Measurements from ENCODE around the gene WDR48. TPM values are rescaled to one million over a fixed set of nuclear protein-coding genes. Genes with fewer than 3 reads are reported as not detected.
"Not testable (repeated sequence)": the region's sequence is repeated elsewhere in the genome, so short reads cannot be mapped to it uniquely, and the experiment has no call there.

Gene WDR48
- total RNA-seq, 2 experiments from 2014 or later, result 33.2 to 34.7 TPM

- no peaks in the 10 kb centered on the region for H3K27me3 Mint-ChIP-seq
- DNase-seq, result no peak
- peaks cover 57% of the 10 kb centered on the region for H3K4me1 Mint-ChIP-seq (ENCODE audit: low read depth)
- ATAC-seq, result no peak
- CTCF ChIA-PET, result interaction anchor here (1.4 kb wide), 1 partner anchor 9 kb away, joined by 3 read pairs; no protein-coding TSS in a partner anchor
- peaks cover 4% of the 10 kb centered on the region for H3K36me3 Mint-ChIP-seq (ENCODE audit: low read depth)
- H3K4me3 Mint-ChIP-seq, result no peak overlapping the region
- TF ChIP-seq CTCF (IDR thresholded peaks at IDR 0.05), result no peak
- peaks cover 2% of the 10 kb centered on the region for H3K9me3 Mint-ChIP-seq
- intact Hi-C loops (cut with micrococcal nuclease), result no loop called here
- POLR2A ChIA-PET, result interaction anchor here (1.2 kb wide), 1 partner anchor 9 kb away, joined by 3 read pairs; no protein-coding TSS in a partner anchor
- peak overlapping the region; percentile 38 for H3K27ac Mint-ChIP-seq
These were observed 4.3 kb downstream of the WDR48 start for GRCh38 chr3:39056151-39056550.

GRCh38 chr3:39061228-39061627, 9.4 kb downstream of the WDR48 start:
- H3K9me3 Mint-ChIP-seq; H3K4me3 Mint-ChIP-seq; POLR2A ChIA-PET; H3K27me3 Mint-ChIP-seq; DNase-seq; intact Hi-C loops (cut with micrococcal nuclease); ATAC-seq; CTCF ChIA-PET; H3K27ac Mint-ChIP-seq: not testable (repeated sequence)
- peaks cover 45% of the 10 kb centered on the region for H3K4me1 Mint-ChIP-seq (ENCODE audit: low read depth)
- peaks cover 20% of the 10 kb centered on the region for H3K36me3 Mint-ChIP-seq (ENCODE audit: low read depth)

GRCh38 chr3:39062180-39062579, 10.4 kb downstream of the WDR48 start:
- CTCF ChIA-PET, result interaction anchor here (2.0 kb wide), 1 partner anchor 226 kb away, joined by 4 read pairs; no protein-coding TSS in a partner anchor
- POLR2A ChIA-PET, result interaction anchor here (1.1 kb wide), 1 partner anchor 10 kb away, joined by 3 read pairs; no protein-coding TSS in a partner anchor
- no peak for TF ChIP-seq CTCF (IDR thresholded peaks at IDR 0.05)
- Mint-ChIP-seq H3K9me3 (peaks cover 2% of the 10 kb centered on the region), H3K36me3 (ENCODE audit: low read depth) (peaks cover 20% of the 10 kb centered on the region), H3K27ac (no peak overlapping the region), H3K4me3 (no peak overlapping the region), H3K27me3 (no peaks in the 10 kb centered on the region), H3K4me1 (ENCODE audit: low read depth) (peaks cover 35% of the 10 kb centered on the region)
- no peak for ATAC-seq
- intact Hi-C loops (cut with micrococcal nuclease), result no loop called here
- DNase-seq, result no peak

GRCh38 chr3:39063143-39063542, 11.3 kb downstream of the WDR48 start:
- no peaks in the 10 kb centered on the region for H3K27me3 Mint-ChIP-seq
- peaks cover 35% of the 10 kb centered on the region for H3K4me1 Mint-ChIP-seq (ENCODE audit: low read depth)
- CTCF ChIA-PET, result interaction anchor here (2.0 kb wide), 1 partner anchor 225 kb away, joined by 4 read pairs; no protein-coding TSS in a partner anchor
- POLR2A ChIA-PET, result interaction anchor here (0.7 kb wide), 1 partner anchor 343 kb away, joined by 3 read pairs; the partner anchor contains the start of gene RPSA
- DNase-seq, result no peak
- intact Hi-C loops (cut with micrococcal nuclease), result no loop called here
- ATAC-seq, result no peak
- H3K36me3 Mint-ChIP-seq (ENCODE audit: low read depth), result peaks cover 23% of the 10 kb centered on the region
- no peak overlapping the region for H3K4me3 Mint-ChIP-seq
- H3K9me3 Mint-ChIP-seq, result peaks cover 2% of the 10 kb centered on the region
- H3K27ac Mint-ChIP-seq, result no peak overlapping the region
- TF ChIP-seq CTCF (IDR thresholded peaks at IDR 0.05), result no peak

GRCh38 chr3:39064646-39065045, 12.8 kb downstream of the WDR48 start:
- Mint-ChIP-seq H3K4me3 (no peak overlapping the region), H3K9me3 (peaks cover 2% of the 10 kb centered on the region)
- ATAC-seq, result no peak

More at GRCh38 chr3:39064646-39065045, 12.8 kb downstream of the WDR48 start:
- no peaks in the 10 kb centered on the region for H3K27me3 Mint-ChIP-seq
- TF ChIP-seq CTCF (IDR thresholded peaks at IDR 0.05), result no peak
- no peak overlapping the region for H3K27ac Mint-ChIP-seq
- H3K36me3 Mint-ChIP-seq (ENCODE audit: low read depth), result peaks cover 23% of the 10 kb centered on the region
- POLR2A ChIA-PET, result interaction anchor here (1.0 kb wide), 1 partner anchor 8 kb away, joined by 3 read pairs; no protein-coding TSS in a partner anchor
- peaks cover 25% of the 10 kb centered on the region for H3K4me1 Mint-ChIP-seq (ENCODE audit: low read depth)
- no peak for DNase-seq
- CTCF ChIA-PET, result interaction anchor here (1.0 to 1.8 kb wide), 4 partner anchors 8 to 100 kb away, joined by 3 to 8 read pairs (median 3); no protein-coding TSS in a partner anchor
- intact Hi-C loops (cut with micrococcal nuclease), result no loop called here
